WTC11 (cell line): ENCODE data around the gene CCDC68.

ENCODE experiments used
- ARID4B ChIP-seq: sonication (generic); formaldehyde crosslinking; IDR thresholded peaks from 2 replicates; pipeline ENCODE4 v1.8.0; 2023; ENCODE audit warnings: missing genetic modification reagents, mild to moderate bottlenecking, borderline replicate concordance
- CREM ChIP-seq: sonication (generic); formaldehyde crosslinking; IDR thresholded peaks from 2 replicates; pipeline ENCODE4 v1.8.1; 2022; ENCODE audit warnings: mild to moderate bottlenecking, missing genetic modification reagents, moderate library complexity
- CTCF ChIP-seq: fragments of 200-600 bp; IDR thresholded peaks from 2 replicates; pipeline ENCODE4 v1.8.0; 2022; ENCODE audit warnings: antibody characterized with exemption
- ESRRA ChIP-seq: sonication (generic); formaldehyde crosslinking; IDR thresholded peaks from 2 replicates; pipeline ENCODE4 v1.8.1; 2022; ENCODE audit warnings: mild to moderate bottlenecking, missing genetic modification reagents, borderline replicate concordance
- FOXK1 ChIP-seq: sonication (generic); formaldehyde crosslinking; IDR thresholded peaks from 2 replicates; pipeline ENCODE4 v1.8.0; 2022; ENCODE audit warnings: mild to moderate bottlenecking, moderate library complexity, missing genetic modification reagents
- FOXP1 ChIP-seq: sonication (generic); formaldehyde crosslinking; IDR thresholded peaks from 2 replicates; pipeline ENCODE4 v1.8.0; 2022; ENCODE audit warnings: missing genetic modification reagents, mild to moderate bottlenecking, moderate library complexity, borderline replicate concordance
- JUN ChIP-seq: sonication (generic); formaldehyde crosslinking; IDR thresholded peaks from 2 replicates; pipeline ENCODE4 v1.8.0; 2023; ENCODE audit warnings: mild to moderate bottlenecking, missing genetic modification reagents
- NFYB ChIP-seq: sonication (generic); formaldehyde crosslinking; conservative IDR thresholded peaks from 2 replicates; pipeline ENCODE4 v1.8.0; 2022; ENCODE audit warnings: low read depth, missing genetic modification reagents
- PRDM15 ChIP-seq: sonication (generic); formaldehyde crosslinking; IDR thresholded peaks from 2 replicates; pipeline ENCODE4 v1.8.0; 2022; ENCODE audit warnings: missing genetic modification reagents
- SMAD4 ChIP-seq: sonication (generic); formaldehyde crosslinking; IDR thresholded peaks from 2 replicates; pipeline ENCODE4 v1.8.0; 2022; ENCODE audit warnings: mild to moderate bottlenecking, missing genetic modification reagents
- USF1 ChIP-seq: sonication (generic); formaldehyde crosslinking; IDR thresholded peaks from 2 replicates; pipeline ENCODE4 v1.8.0; 2022; ENCODE audit warnings: mild to moderate bottlenecking, missing genetic modification reagents
- ZNF121 ChIP-seq: sonication (generic); formaldehyde crosslinking; IDR thresholded peaks from 2 replicates; pipeline ENCODE4 v1.8.0; 2023; ENCODE audit warnings: missing genetic modification reagents
- ZNF512 ChIP-seq: sonication (generic); formaldehyde crosslinking; IDR thresholded peaks from 2 replicates; pipeline ENCODE4 v1.8.1; 2022; ENCODE audit warnings: missing genetic modification reagents, borderline replicate concordance
- TF ChIP-seq, protein P1 (sequence below): sonication (generic); formaldehyde crosslinking; IDR thresholded peaks from 2 replicates; pipeline ENCODE4 v1.8.1; 2022; ENCODE audit warnings: mild to moderate bottlenecking, missing genetic modification reagents, moderate library complexity, borderline replicate concordance

DNA sequence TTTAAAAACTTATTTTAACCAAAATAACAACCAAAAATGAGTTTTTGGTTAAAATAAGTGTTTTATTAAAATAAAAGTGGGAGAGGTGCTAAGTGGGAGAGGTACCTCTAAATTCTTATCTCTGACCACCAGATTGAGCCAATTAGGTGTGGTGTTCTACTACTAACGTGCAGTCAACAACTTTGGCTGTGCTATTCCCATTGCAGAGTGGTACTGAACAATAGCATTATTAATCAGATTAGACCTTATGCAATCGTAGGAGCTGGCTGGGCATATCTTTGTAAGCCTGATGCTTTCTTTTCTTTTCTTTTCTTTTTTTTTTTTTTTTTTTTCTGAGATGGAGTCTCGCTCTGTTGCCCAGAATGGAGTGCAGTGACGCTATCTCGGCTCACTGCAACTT, 92.1 kb downstream of the CCDC68 start:
- TF ChIP-seq NFYB (CRISPR knock-in tag) (no peak), FOXP1 (no peak), CTCF (no peak), ZNF512 (CRISPR knock-in tag) (no peak), ESRRA (no peak), USF1 (no peak), PRDM15 (no peak), ARID4B (CRISPR knock-in tag) (no peak), FOXK1 (CRISPR knock-in tag) (no peak), ZNF121 (CRISPR knock-in tag) (no peak), CREM (no peak), SMAD4 (CRISPR knock-in tag) (no peak), JUN (no peak)
- TF ChIP-seq, protein P1, sequence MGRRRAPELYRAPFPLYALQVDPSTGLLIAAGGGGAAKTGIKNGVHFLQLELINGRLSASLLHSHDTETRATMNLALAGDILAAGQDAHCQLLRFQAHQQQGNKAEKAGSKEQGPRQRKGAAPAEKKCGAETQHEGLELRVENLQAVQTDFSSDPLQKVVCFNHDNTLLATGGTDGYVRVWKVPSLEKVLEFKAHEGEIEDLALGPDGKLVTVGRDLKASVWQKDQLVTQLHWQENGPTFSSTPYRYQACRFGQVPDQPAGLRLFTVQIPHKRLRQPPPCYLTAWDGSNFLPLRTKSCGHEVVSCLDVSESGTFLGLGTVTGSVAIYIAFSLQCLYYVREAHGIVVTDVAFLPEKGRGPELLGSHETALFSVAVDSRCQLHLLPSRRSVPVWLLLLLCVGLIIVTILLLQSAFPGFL (CRISPR knock-in tag), result no peak
